Immature natural killer cell (primary cell): ENCODE results near the gene RET. TPM values are rescaled to one million over a fixed set of nuclear protein-coding genes. Genes with fewer than 3 reads are reported as not detected.
"Not testable (repeated sequence)": the region's sequence is repeated elsewhere in the genome, so short reads cannot be mapped to it uniquely, and the experiment has no call there.

Source experiments
- DNase-seq, 3 donors: peaks; one replicate each; pipeline ENCODE4 v3.0.0; 2022; ENCODE audit warnings: mixed read lengths in 1 of 3
- H3K27ac Mint-ChIP-seq, 6 donors: one replicate each; pipeline ENCODE4 v1.8.0; 2020; ENCODE audit warnings: mixed read lengths in 6 of 6, mild to moderate bottlenecking in 5 of 6, inconsistent platforms in 4 of 6, moderate library complexity in 3 of 6
- H3K27me3 Mint-ChIP-seq, 3 donors: one replicate each; pipeline ENCODE4 v1.8.0; 2020 to 2021; ENCODE audit warnings: low read depth in 3 of 3, mild to moderate bottlenecking in 3 of 3, mixed read lengths in 3 of 3, moderate library complexity in 3 of 3, inconsistent platforms in 1 of 3
- H3K36me3 Mint-ChIP-seq, 3 donors: one replicate each; pipeline ENCODE4 v1.8.0; 2020; ENCODE audit warnings: mixed read lengths in 3 of 3, inconsistent platforms in 2 of 3, mild to moderate bottlenecking in 2 of 3
- H3K4me1 Mint-ChIP-seq, 2 donors: one replicate each; pipeline ENCODE4 v1.8.0; 2020; ENCODE audit warnings: inconsistent platforms in 2 of 2, mild to moderate bottlenecking in 2 of 2, mixed read lengths in 2 of 2, moderate library complexity in 1 of 2
- H3K4me3 Mint-ChIP-seq, 5 donors: one replicate each; pipeline ENCODE4 v1.8.0; 2020; ENCODE audit warnings: mild to moderate bottlenecking in 5 of 5, mixed read lengths in 5 of 5, inconsistent platforms in 3 of 5, moderate library complexity in 3 of 5
- H3K9me3 Mint-ChIP-seq, 6 donors: one replicate each; pipeline ENCODE4 v1.8.0; 2020; ENCODE audit warnings: mild to moderate bottlenecking in 6 of 6, mixed read lengths in 6 of 6, inconsistent platforms in 4 of 6, moderate library complexity in 3 of 6
- polyA plus RNA-seq, 3 donors: library from polyadenylated mRNA; unstranded; fragments of 300-500 nt; fragmentation: Illumina TruSeq; gene quantifications; one replicate each; pipeline ENCODE4 v1.2.3, GENCODE V29; 2021

The RET gene
- polyA plus RNA-seq, 3 donors from 2014 or later = 0.27 TPM; not detected in 2

GRCh38 chr10:43145936-43146335 lies 69.1 kb downstream of the RET start:
- not testable (repeated sequence) for H3K4me3 Mint-ChIP-seq, H3K36me3 Mint-ChIP-seq, DNase-seq

GRCh38 chr10:43151371-43151770 lies 74.5 kb downstream of the RET start:
- H3K27ac Mint-ChIP-seq = peak overlapping the region in 4 of 6 donors; percentile 1 to 87 (median 68)
- H3K9me3 Mint-ChIP-seq = no peaks in the 10 kb centered on the region
- no peak for DNase-seq
- H3K27me3 Mint-ChIP-seq = no peaks in the 10 kb centered on the region
- peak overlapping the region; percentile 15 to 46 (median 17) for H3K4me3 Mint-ChIP-seq
- peaks cover 67 to 92% of the 10 kb centered on the region in 2 donors for H3K4me1 Mint-ChIP-seq
- peaks cover 0 to 8% (median 0%) of the 10 kb centered on the region in 3 donors for H3K36me3 Mint-ChIP-seq

More at GRCh38 chr10:43145936-43146335, 69.1 kb downstream of the RET start:
- not testable (repeated sequence) for H3K9me3 Mint-ChIP-seq, H3K27me3 Mint-ChIP-seq
- Mint-ChIP-seq H3K27ac (peak overlapping the region in 5 of 6 donors; percentile 7 to 90 (median 42)), H3K4me1 (peaks cover 72 to 94% of the 10 kb centered on the region in 2 donors)

GRCh38 chr10:43153901-43154300 lies 77.0 kb downstream of the RET start:
- Mint-ChIP-seq H3K36me3 (peaks cover 0 to 3% (median 0%) of the 10 kb centered on the region in 3 donors), H3K4me3 (no peak overlapping the region), H3K27me3 (no peaks in the 10 kb centered on the region), H3K4me1 (peaks cover 64 to 92% of the 10 kb centered on the region in 2 donors), H3K27ac (peak overlapping the region in 3 of 6 donors; percentile 15 to 76 (median 30)), H3K9me3 (no peaks in the 10 kb centered on the region)
- DNase-seq = no peak

GRCh38 chr10:43155221-43155620 lies 78.4 kb downstream of the RET start:
- no peaks in the 10 kb centered on the region for H3K9me3 Mint-ChIP-seq
- H3K4me3 Mint-ChIP-seq = no peak overlapping the region
- peaks cover 65 to 87% of the 10 kb centered on the region in 2 donors for H3K4me1 Mint-ChIP-seq
- peak overlapping the region in 3 of 6 donors; percentile 40 to 66 (median 45) for H3K27ac Mint-ChIP-seq
- peaks cover 0 to under 1% (median 0%) of the 10 kb centered on the region in 3 donors for H3K36me3 Mint-ChIP-seq
- peaks cover 0 to 2% (median 0%) of the 10 kb centered on the region in 3 donors for H3K27me3 Mint-ChIP-seq
- no peak for DNase-seq

GRCh38 chr10:43155741-43156140 lies 78.9 kb downstream of the RET start:
- Mint-ChIP-seq H3K36me3 (peaks cover 0 to under 1% (median under 1%) of the 10 kb centered on the region in 3 donors), H3K27me3 (peaks cover 0 to 2% (median 0%) of the 10 kb centered on the region in 3 donors), H3K27ac (peak overlapping the region in 2 of 6 donors; percentile 12 to 28), H3K4me3 (no peak overlapping the region), H3K4me1 (peaks cover 64 to 87% of the 10 kb centered on the region in 2 donors), H3K9me3 (no peaks in the 10 kb centered on the region)
- DNase-seq = no peak

GRCh38 chr10:43156590-43157341 lies 79.9 kb downstream of the RET start:
- Mint-ChIP-seq H3K4me3 (peak overlapping the region in 2 of 5 donors; percentile 6 to 7), H3K9me3 (no peaks in the 10 kb centered on the region), H3K27me3 (peaks cover 0 to 2% (median 0%) of the 10 kb centered on the region in 3 donors), H3K4me1 (peaks cover 64 to 87% of the 10 kb centered on the region in 2 donors), H3K36me3 (peaks cover 0 to 8% (median 7%) of the 10 kb centered on the region in 3 donors), H3K27ac (peak overlapping the region in 5 of 6 donors; percentile 1 to 61 (median 12))
- DNase-seq = no peak

- no peaks in the 10 kb centered on the region for H3K9me3 Mint-ChIP-seq
- peaks cover 0 to 14% (median 8%) of the 10 kb centered on the region in 3 donors for H3K36me3 Mint-ChIP-seq
- peaks cover 0 to 3% (median 2%) of the 10 kb centered on the region in 3 donors for H3K27me3 Mint-ChIP-seq
- peaks cover 75 to 89% of the 10 kb centered on the region in 2 donors for H3K4me1 Mint-ChIP-seq
- H3K27ac Mint-ChIP-seq = no peak overlapping the region
- no peak overlapping the region for H3K4me3 Mint-ChIP-seq
- DNase-seq = no peak
Observed at GRCh38 chr10:43158636-43159035, 81.8 kb downstream of the RET start.

GRCh38 chr10:43160046-43160920 lies 83.4 kb downstream of the RET start:
- Mint-ChIP-seq H3K4me3 (peak overlapping the region in 4 of 5 donors; percentile 25 to 59 (median 39)), H3K9me3 (no peaks in the 10 kb centered on the region), H3K27ac (peak overlapping the region; percentile 36 to 90 (median 69)), H3K27me3 (peaks cover 0 to 3% (median 2%) of the 10 kb centered on the region in 3 donors), H3K4me1 (peaks cover 69 to 83% of the 10 kb centered on the region in 2 donors), H3K36me3 (peaks cover 0 to 23% (median 8%) of the 10 kb centered on the region in 3 donors)
- no peak for DNase-seq

- Mint-ChIP-seq H3K4me3 (peak overlapping the region in 4 of 5 donors; percentile 31 to 61 (median 53)), H3K36me3 (peaks cover 0 to 23% (median 8%) of the 10 kb centered on the region in 3 donors), H3K4me1 (peaks cover 63 to 78% of the 10 kb centered on the region in 2 donors), H3K27me3 (peaks cover 0 to 3% (median 2%) of the 10 kb centered on the region in 3 donors), H3K27ac (peak overlapping the region; percentile 36 to 90 (median 69)), H3K9me3 (no peaks in the 10 kb centered on the region)
- DNase-seq = no peak
Observed at GRCh38 chr10:43160921-43161255, 84.0 kb downstream of the RET start.

- H3K27ac Mint-ChIP-seq = peak overlapping the region; percentile 36 to 90 (median 69)
- H3K27me3 Mint-ChIP-seq = peaks cover 0 to 3% (median 2%) of the 10 kb centered on the region in 3 donors
- H3K4me1 Mint-ChIP-seq = peaks cover 51 to 75% of the 10 kb centered on the region in 2 donors
- H3K36me3 Mint-ChIP-seq = peaks cover 0 to 23% (median 8%) of the 10 kb centered on the region in 3 donors
- H3K9me3 Mint-ChIP-seq = no peaks in the 10 kb centered on the region
- peak overlapping the region; percentile 36 to 65 (median 51) for H3K4me3 Mint-ChIP-seq
- DNase-seq = peak; percentile 50 to 63 (median 53)
Observed at GRCh38 chr10:43162604-43163003, 85.7 kb downstream of the RET start.

- H3K4me1 Mint-ChIP-seq = peaks cover 35 to 62% of the 10 kb centered on the region in 2 donors
- no peak for DNase-seq
- peaks cover 4 to 38% (median 11%) of the 10 kb centered on the region in 3 donors for H3K36me3 Mint-ChIP-seq
- H3K27ac Mint-ChIP-seq = peak overlapping the region in 1 of 6 donors; percentile 5
- peaks cover 0 to 5% (median 1%) of the 10 kb centered on the region in 3 donors for H3K27me3 Mint-ChIP-seq
- H3K4me3 Mint-ChIP-seq = no peak overlapping the region
- no peaks in the 10 kb centered on the region for H3K9me3 Mint-ChIP-seq
Observed at GRCh38 chr10:43166207-43166879, 89.5 kb downstream of the RET start.

- DNase-seq = no peak
- Mint-ChIP-seq H3K4me3 (no peak overlapping the region), H3K9me3 (no peaks in the 10 kb centered on the region), H3K27me3 (peaks cover 0 to 4% (median 2%) of the 10 kb centered on the region in 3 donors), H3K4me1 (peaks cover 35 to 61% of the 10 kb centered on the region in 2 donors), H3K36me3 (peaks cover 4 to 33% (median 6%) of the 10 kb centered on the region in 3 donors), H3K27ac (peak overlapping the region in 3 of 6 donors; percentile 20 to 39 (median 34))
Observed at GRCh38 chr10:43166880-43167497, 90.1 kb downstream of the RET start.
